Endothelial cell of umbilical vein (primary cell): Measurements from ENCODE around the gene CLIC3. TPM values are rescaled to one million over a fixed set of nuclear protein-coding genes. Genes with fewer than 3 reads are reported as not detected.

ENCODE experiments used
- BruUV-seq: library from RNA; stranded (reverse); fragments of 400-500 nt; replicated peaks from 2 replicates; lab custom pipeline; 2021; lab: Mats Ljungman, UMichigan
- CTCF ChIA-PET: fragments of 300-600, 350-600 bp; sonication (Branson Sonifier 250); formaldehyde crosslinking; loops from one replicate; lab custom pipeline; 2021; ENCODE audit warnings: antibody characterized with exemption, inconsistent platforms; lab: Charles Lee
- POLR2A ChIA-PET: fragments of 300-600, 350-600 bp; sonication (Branson Sonifier 250); formaldehyde crosslinking; loops from one replicate; lab custom pipeline; 2021; ENCODE audit warnings: antibody characterized with exemption, inconsistent platforms; lab: Charles Lee
- DNase-seq: peaks from one replicate; pipeline ENCODE4 v3.0.0-alpha.2; 2011; ENCODE audit warnings: low read depth, low spot score
- FAIRE-seq: peaks from 2 replicates; lab custom pipeline; 2011; peaks lifted over from hg19 to GRCh38; lab: Jason Lieb, UNC
- H2AFZ ChIP-seq: 2 replicates; pipeline ENCODE4 v1.6.0; 2012; ENCODE audit warnings: low read depth, low read length, control low read depth, inconsistent platforms
- H3K27ac ChIP-seq: 2 replicates; pipeline ENCODE4 v1.5.1; 2011; ENCODE audit warnings: low read depth, mild to moderate bottlenecking, control low read depth, low read length, moderate library complexity; ENCODE audit not compliant: insufficient read depth
- H3K27me3 ChIP-seq, 2 experiments: 2 replicates each; pipeline versions ENCODE4 v1.6.0 to v1.6.1; 2011; ENCODE audit warnings: low read length in 2 of 2, mixed read lengths in 1 of 2; ENCODE audit not compliant: control insufficient read depth in 2 of 2, insufficient read depth in 2 of 2
- H3K36me3 ChIP-seq, 2 experiments: 2 replicates in 1 of 2; 3 replicates in 1 of 2; pipeline ENCODE4 v1.5.1; 2011; ENCODE audit warnings: low read length in 2 of 2, mild to moderate bottlenecking in 1 of 2, moderate library complexity in 1 of 2; ENCODE audit not compliant: control insufficient read depth in 2 of 2, insufficient read depth in 2 of 2; ENCODE audit errors: extremely low read depth in 1 of 2
- H3K4me1 ChIP-seq: 3 replicates; pipeline ENCODE4 v1.5.1; 2011; ENCODE audit warnings: mild to moderate bottlenecking, low read length; ENCODE audit not compliant: control insufficient read depth, insufficient read depth; ENCODE audit errors: extremely low read depth
- H3K4me2 ChIP-seq: 2 replicates; pipeline ENCODE4 v1.6.1; 2011; ENCODE audit warnings: low read length, control low read depth, mixed read lengths; ENCODE audit not compliant: insufficient read depth
- H3K4me3 ChIP-seq, 3 experiments: fragments of 200-600 bp in 1 of 3; sonication (generic), shearing (Covaris generic) in 1 of 3; replicated peaks in 1 of 3; 2 replicates each; pipeline ENCODE4 v1.5.1; 2011 to 2016; ENCODE audit warnings: control low read depth in 3 of 3, low read length in 3 of 3, mild to moderate bottlenecking in 2 of 3, inconsistent platforms in 1 of 3, low read depth in 1 of 3, moderate library complexity in 1 of 3; ENCODE audit not compliant: insufficient read depth in 1 of 3
- H3K79me2 ChIP-seq: 2 replicates; pipeline ENCODE4 v1.6.0; 2012; ENCODE audit warnings: low read length, inconsistent platforms; ENCODE audit not compliant: control insufficient read depth, insufficient read depth
- H3K9ac ChIP-seq: replicated peaks from 2 replicates; pipeline ENCODE3; 2011; ENCODE audit warnings: low read length, control low read depth; ENCODE audit not compliant: insufficient read depth; ENCODE audit errors: extremely low read depth
- H3K9me1 ChIP-seq: replicated peaks from 3 replicates; pipeline ENCODE4 v1.6.0; 2011; ENCODE audit warnings: mild to moderate bottlenecking, low read length; ENCODE audit not compliant: control insufficient read depth, insufficient read depth; ENCODE audit errors: extremely low read depth
- H3K9me3 ChIP-seq: replicated peaks from 2 replicates; pipeline ENCODE4 v1.5.1; 2012; ENCODE audit warnings: low read length, inconsistent platforms; ENCODE audit not compliant: control insufficient read depth, insufficient read depth
- H4K20me1 ChIP-seq: replicated peaks from 2 replicates; pipeline ENCODE3; 2011; ENCODE audit warnings: mild to moderate bottlenecking, low read length; ENCODE audit not compliant: control insufficient read depth, insufficient read depth; ENCODE audit errors: extremely low read depth
- CTCF ChIP-seq, 2 donors: IDR thresholded peaks; 1 replicate in 1 of 2; 2 replicates in 1 of 2; pipeline ENCODE4 v1.5.1; 2011; ENCODE audit warnings: low read length in 2 of 2, mild to moderate bottlenecking in 2 of 2, moderate library complexity in 2 of 2, control low read depth in 1 of 2, inconsistent platforms in 1 of 2, low read depth in 1 of 2; ENCODE audit not compliant: insufficient read depth in 1 of 2; ENCODE audit errors: extremely low read depth in 1 of 2
- EZH2 ChIP-seq: IDR thresholded peaks from 2 replicates; pipeline ENCODE4 v1.6.1; 2012; ENCODE audit warnings: borderline replicate concordance, low read depth, mild to moderate bottlenecking, moderate library complexity, low read length, inconsistent platforms; ENCODE audit not compliant: severe bottlenecking
- FOS ChIP-seq: IDR thresholded peaks from 2 replicates; pipeline ENCODE4 v1.6.1; 2011; ENCODE audit warnings: mild to moderate bottlenecking, low read length, moderate library complexity, borderline replicate concordance; ENCODE audit not compliant: insufficient read depth
- GATA2 ChIP-seq: IDR thresholded peaks from 2 replicates; pipeline ENCODE4 v1.7.0; 2011; ENCODE audit warnings: low read depth, mild to moderate bottlenecking, moderate library complexity, mixed read lengths, low read length; ENCODE audit not compliant: insufficient read length, insufficient read depth
- JUN ChIP-seq: IDR thresholded peaks from 2 replicates; pipeline ENCODE4 v1.6.1; 2011; ENCODE audit warnings: borderline replicate concordance, low read depth; ENCODE audit not compliant: insufficient read length, insufficient read depth
- POLR2A ChIP-seq: IDR thresholded peaks from 2 replicates; pipeline ENCODE4 v1.6.1; 2012; ENCODE audit warnings: low read depth, mild to moderate bottlenecking, control low read depth, low read length
- POLR2AphosphoS5 ChIP-seq: IDR thresholded peaks from 2 replicates; pipeline ENCODE4 v1.6.1; 2012; ENCODE audit warnings: low read depth, mild to moderate bottlenecking, control low read depth, low read length, moderate library complexity; ENCODE audit not compliant: insufficient read depth
- dilution Hi-C: fragments of 300-500 bp; cut with MboI; formaldehyde crosslinking; loops from one replicate; pipeline ENCODE4 v1.15.0; 2019; ENCODE audit warnings: low sequenced_read_pairs; ENCODE audit not compliant: extremely low pct_ligation_motif_present
- intact Hi-C: fragments of 100-400 bp; cut with micrococcal nuclease; formaldehyde crosslinking; loops from one replicate; pipeline ENCODE4 v1.10.0; 2022
- polyA plus RNA-seq, 4 experiments: library from polyadenylated mRNA; depleted of rRNA in 3 of 4; stranded (reverse) in 3 of 4; unstranded in 1 of 4; fragments of >200 nt; gene quantifications; 2 replicates each; pipeline versions ENCODE4 v1.2.1 to v1.2.3, GENCODE V29; 2011 to 2012; ENCODE audit warnings: missing spikeins in 1 of 4
- total RNA-seq: library from RNA; stranded (reverse); gene quantifications from 2 replicates; pipeline ENCODE4 v1.2.3, GENCODE V29; 2021

The CLIC3 gene
- total and polyA plus RNA-seq, 2 donors (not counting 3 experiments of a cell fraction or from before 2014, with no cell fraction given) = 2.3 TPM; not detected in 1

- FAIRE-seq = no peak
- no peaks in the 10 kb centered on the region for H3K4me1 ChIP-seq
- no TSS peak for BruUV-seq
- intact Hi-C loops = no loop called here
- dilution Hi-C loops = no loop called here
- H4K20me1 ChIP-seq = no peaks in the 10 kb centered on the region
- ChIA-PET POLR2A (no interaction called here), CTCF (interaction anchor here (2.0 kb wide), 1 partner anchor 21 kb away, joined by 5 read pairs; no protein-coding TSS in a partner anchor)
- H3K9me3 ChIP-seq = no peaks in the 10 kb centered on the region
- no peak overlapping the region for H3K4me2 ChIP-seq
- H3K36me3 ChIP-seq = no peaks in the 10 kb centered on the region
- no peaks in the 10 kb centered on the region for H3K9me1 ChIP-seq
- H3K27me3 ChIP-seq = no peaks in the 10 kb centered on the region
- no peak overlapping the region for H3K4me3 ChIP-seq
- no peak for DNase-seq
- H3K27ac ChIP-seq = no peak overlapping the region
- H3K79me2 ChIP-seq = no peaks in the 10 kb centered on the region
- no peak for TF ChIP-seq GATA2
- no peak overlapping the region for H3K9ac ChIP-seq
- no peak overlapping the region for H2AFZ ChIP-seq
Measured at GRCh38 chr9:137008312-137008711, 11.9 kb upstream of the CLIC3 start.

- Histone ChIP-seq H3K4me2 (no peak overlapping the region), H3K4me3 (no peak overlapping the region), H3K9me3 (no peaks in the 10 kb centered on the region), H3K27ac (no peak overlapping the region), H3K79me2 (no peaks in the 10 kb centered on the region), H3K27me3 (no peaks in the 10 kb centered on the region), H3K4me1 (no peaks in the 10 kb centered on the region), H4K20me1 (no peaks in the 10 kb centered on the region), H3K9me1 (no peaks in the 10 kb centered on the region), H3K36me3 (no peaks in the 10 kb centered on the region), H3K9ac (no peak overlapping the region), H2AFZ (no peak overlapping the region)
- dilution Hi-C loops = no loop called here
- POLR2A ChIA-PET = no interaction called here
- FAIRE-seq = no peak
- intact Hi-C loops = no loop called here
- CTCF ChIA-PET = interaction anchor here (2.0 kb wide), 1 partner anchor 21 kb away, joined by 5 read pairs; no protein-coding TSS in a partner anchor
- DNase-seq = no peak
- TF ChIP-seq POLR2A (no peak), FOS (no peak), JUN (no peak), POLR2AphosphoS5 (no peak), GATA2 (no peak), EZH2 (no peak), CTCF (IDR thresholded peaks at IDR 0.05; ENCODE audit: extremely low read depth in 1 of 2, insufficient read depth in 1 of 2, low read depth in 1 of 2, low read length in 2 of 2) (no peak)
- no TSS peak for BruUV-seq
Measured at GRCh38 chr9:137007816-137008270, 11.5 kb upstream of the CLIC3 start.
